GM12873 (cell line): ENCODE results near the gene SPNS2.

Experiments used
- CTCF ChIP-seq: IDR thresholded peaks from 2 replicates; pipeline ENCODE4 v1.5.1; 2012; ENCODE audit warnings: low read depth, mild to moderate bottlenecking, moderate library complexity, low read length, control low read depth; ENCODE audit not compliant: insufficient read depth; ENCODE audit errors: missing control alignments

SPNS2 gene

GRCh38 chr17:4476017-4476416 lies 22.7 kb upstream of the SPNS2 start:
- TF ChIP-seq CTCF = no peak

GRCh38 chr17:4476511-4477070 lies 22.1 kb upstream of the SPNS2 start:
- TF ChIP-seq CTCF = no peak

GRCh38 chr17:4477255-4477791 lies 21.4 kb upstream of the SPNS2 start:
- TF ChIP-seq CTCF = no peak

GRCh38 chr17:4478318-4478830 lies 20.3 kb upstream of the SPNS2 start:
- no peak for TF ChIP-seq CTCF

- no peak for TF ChIP-seq CTCF
These were observed 19.2 kb upstream of the SPNS2 start for GRCh38 chr17:4479340-4479981.

- no peak for TF ChIP-seq CTCF
These were observed 18.5 kb upstream of the SPNS2 start for GRCh38 chr17:4479982-4480751.
